NCI-H460 (cell line): ENCODE results near the gene ZFP90. TPM values are rescaled to one million over a fixed set of nuclear protein-coding genes. Genes with fewer than 3 reads are reported as not detected.
"Not testable (repeated sequence)": the region's sequence is repeated elsewhere in the genome, so short reads cannot be mapped to it uniquely, and the experiment has no call there.

Experiments used
- DNase-seq: peaks from one replicate; pipeline ENCODE4 v3.0.0-alpha.2; 2016; ENCODE audit warnings: low read depth; ENCODE audit errors: extremely low read depth
- total RNA-seq: library from RNA; depleted of rRNA; stranded (reverse); fragments of >200 nt; shearing (Covaris generic); gene quantifications from 2 replicates; pipeline ENCODE4 v1.2.3, GENCODE V29; 2014

Gene ZFP90
- total RNA-seq, 1 experiment from 2014 or later: 28.6 TPM

GRCh38 chr16:68517606-68518166 lies 21.4 kb upstream of the ZFP90 start:
- DNase-seq: no peak

DNA sequence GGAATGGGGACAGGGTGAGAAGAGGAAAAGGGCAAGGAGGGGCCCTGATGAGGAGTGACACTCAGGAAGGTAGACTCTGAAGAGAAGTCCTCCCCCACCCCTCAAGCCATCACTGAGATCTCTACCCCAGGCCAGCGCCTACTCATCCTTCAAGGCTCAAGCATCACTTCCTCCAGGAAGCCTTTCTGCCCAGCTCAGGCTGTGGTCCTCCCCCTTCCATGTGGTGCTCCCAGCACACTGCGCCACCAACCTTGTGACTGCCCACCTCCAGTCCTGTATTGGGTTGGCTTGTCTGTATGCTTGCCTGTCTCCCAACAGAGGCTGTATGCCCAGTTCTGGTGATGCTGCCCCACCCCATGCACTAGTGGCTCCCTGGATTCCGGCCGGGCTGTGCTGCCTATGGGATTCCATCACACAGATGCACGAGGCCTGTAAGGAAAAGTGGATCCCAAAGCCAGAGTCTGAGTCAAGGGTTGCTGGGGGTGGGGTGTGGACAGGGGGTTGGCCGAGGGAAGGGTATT lies 19.8 kb upstream of the ZFP90 start:
- no peak for DNase-seq

GRCh38 chr16:68520649-68521086 lies 18.4 kb upstream of the ZFP90 start:
- peak; percentile 86 for DNase-seq

- DNase-seq: no peak
These were observed 14.8 kb upstream of the ZFP90 start for GRCh38 chr16:68524069-68524820.

DNA sequence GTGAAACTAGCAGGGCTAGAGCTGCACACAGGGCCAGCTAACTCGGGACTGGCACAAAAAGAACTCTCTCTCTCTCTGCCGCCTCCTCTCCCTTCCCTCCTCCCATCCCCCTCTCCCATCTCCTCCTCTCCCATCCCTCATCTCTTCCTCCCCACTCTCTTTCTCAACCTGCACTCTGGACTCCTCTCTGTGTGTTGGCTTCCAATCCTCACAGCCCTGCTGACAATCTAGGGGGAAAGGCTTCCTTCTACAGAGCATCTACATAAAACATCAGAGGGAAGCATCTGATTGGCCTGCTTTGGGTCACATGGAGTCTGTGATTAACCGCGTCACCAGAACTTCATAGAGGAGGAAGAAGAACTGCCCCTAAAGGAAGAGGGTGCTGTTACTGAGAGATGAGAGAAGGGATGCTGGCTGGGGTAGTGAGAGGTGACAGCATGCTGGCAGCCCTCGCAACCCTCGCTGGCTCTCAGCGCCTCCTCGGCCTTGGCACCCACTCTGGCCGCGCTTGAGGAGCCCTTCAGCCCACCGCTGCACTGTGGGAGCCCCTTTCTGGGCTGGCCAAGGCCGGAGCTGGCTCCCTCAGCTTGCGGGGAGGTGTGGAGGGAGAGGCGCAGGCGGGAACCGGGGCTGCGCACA lies 12.8 kb upstream of the ZFP90 start:
- DNase-seq: no peak

GRCh38 chr16:68526782-68527145 lies 12.3 kb upstream of the ZFP90 start:
- DNase-seq: no peak

DNA sequence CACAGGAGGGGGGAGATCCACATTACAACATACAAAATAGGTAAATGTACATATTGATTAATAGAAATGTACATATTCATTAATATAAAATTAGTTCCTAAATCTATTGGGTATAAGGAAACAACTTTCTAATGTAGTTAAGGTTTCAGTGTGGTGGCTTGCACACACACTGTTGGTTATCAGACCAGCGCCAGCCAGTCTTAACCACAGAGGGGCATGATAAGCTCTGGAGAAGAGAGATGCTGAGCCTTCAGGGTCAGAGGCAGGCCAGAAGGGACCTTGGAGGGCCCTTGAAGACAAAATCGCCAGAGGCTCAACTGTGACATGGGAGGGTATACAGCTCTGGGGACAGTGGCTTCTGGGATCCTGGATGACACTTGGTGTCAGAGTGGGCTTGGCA lies 10.9 kb upstream of the ZFP90 start:
- DNase-seq: no peak

GRCh38 chr16:68528686-68529379 lies 10.3 kb upstream of the ZFP90 start:
- DNase-seq: peak; percentile 85

DNA sequence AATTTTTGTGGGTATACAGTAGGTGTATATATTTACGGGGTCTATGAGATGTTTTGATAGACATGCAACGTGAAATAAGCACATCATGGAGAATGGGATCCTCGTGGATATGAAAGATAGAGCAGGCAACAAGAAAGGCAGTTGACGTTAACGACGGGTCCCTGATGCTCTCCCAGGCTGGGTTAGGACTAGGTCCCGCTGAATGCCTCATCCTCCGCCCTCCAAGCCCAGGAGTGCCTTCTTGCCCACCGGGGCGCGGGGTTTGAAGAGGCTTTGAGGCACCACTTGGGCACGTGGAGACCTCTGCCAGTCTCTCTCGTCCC lies 9.5 kb upstream of the ZFP90 start:
- DNase-seq: no peak

DNA sequence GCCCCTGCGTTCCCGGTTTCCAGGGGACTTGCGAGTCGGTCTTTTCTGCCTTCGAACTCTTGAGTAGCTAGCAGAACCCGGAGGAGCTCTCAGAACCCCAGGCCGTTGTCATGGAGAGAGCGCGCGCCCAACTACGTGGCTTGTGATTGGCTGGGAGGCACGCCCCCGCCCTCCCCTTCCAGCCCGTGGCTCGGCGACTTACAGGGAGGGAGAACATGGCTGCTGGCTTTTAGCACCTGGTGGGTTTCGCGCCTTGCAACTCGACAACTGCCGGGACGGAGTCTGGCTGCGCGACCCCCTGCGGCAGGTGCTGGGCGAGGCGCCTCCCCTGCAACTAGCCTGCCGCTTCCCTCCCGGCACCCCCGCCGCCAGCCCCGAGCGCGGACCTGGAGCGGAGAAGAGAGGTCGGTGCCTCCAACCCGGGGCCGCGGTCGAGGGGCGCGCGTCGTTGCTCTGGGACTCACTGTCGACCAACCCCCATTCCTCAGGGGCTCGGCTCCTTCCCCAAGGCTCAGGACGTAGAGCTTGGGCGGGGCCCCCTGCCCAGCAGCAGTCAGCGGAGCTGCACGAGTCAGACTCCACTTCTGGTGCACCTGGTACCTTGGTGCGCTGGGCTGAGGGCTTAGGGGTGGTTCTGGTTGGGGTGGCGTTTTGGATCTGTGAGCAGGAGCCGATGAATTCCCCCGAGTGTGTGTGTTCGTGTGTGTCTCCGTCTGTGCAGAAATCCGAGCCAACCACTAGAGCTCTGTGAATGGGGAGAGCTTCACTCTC lies 9.0 kb upstream of the ZFP90 start:
- DNase-seq: peak; percentile 90

DNA sequence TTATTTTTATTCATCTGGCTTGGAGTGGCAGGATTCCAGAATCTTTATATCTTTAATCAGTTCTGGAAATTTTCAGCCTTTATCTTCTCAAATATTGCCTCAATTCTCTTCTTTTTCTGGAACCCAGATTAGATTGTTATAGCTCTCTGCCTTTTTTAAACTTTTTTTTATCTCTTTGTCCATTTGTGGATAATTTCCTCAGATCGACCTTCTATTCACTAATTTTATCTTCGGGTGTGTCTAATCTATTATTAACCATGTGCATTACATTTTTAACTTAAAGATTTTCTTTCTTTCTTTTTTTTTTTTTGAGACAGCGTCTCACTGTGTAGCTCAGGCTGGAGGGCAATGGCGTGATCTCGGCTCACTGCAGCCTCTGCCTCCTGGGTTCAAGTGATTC lies 5.2 kb upstream of the ZFP90 start:
- DNase-seq: no peak

GRCh38 chr16:68535331-68535730 lies 3.8 kb upstream of the ZFP90 start:
- no peak for DNase-seq

GRCh38 chr16:68539711-68540239 lies 684 bp downstream of the ZFP90 start:
- no peak for DNase-seq

DNA sequence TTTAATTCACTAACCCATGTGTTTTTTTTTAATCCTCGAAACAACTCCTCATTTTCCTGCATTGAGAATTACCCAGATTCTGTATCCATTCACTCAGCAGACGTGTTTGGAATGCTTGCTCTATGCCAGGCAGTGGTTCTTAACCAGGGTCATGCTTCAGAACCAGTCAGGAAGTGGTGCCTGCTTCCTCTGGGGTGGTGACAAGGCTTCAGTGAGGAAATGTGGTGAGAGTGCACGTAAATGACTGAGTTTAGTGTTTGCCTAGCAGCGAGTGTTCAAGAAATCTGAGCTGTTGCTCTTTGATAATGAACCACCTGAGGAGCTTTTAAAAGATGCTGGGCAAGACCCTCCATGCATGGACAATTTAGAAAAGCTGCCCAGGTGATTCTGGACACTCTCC lies 9.9 kb downstream of the ZFP90 start:
- no peak for DNase-seq

DNA sequence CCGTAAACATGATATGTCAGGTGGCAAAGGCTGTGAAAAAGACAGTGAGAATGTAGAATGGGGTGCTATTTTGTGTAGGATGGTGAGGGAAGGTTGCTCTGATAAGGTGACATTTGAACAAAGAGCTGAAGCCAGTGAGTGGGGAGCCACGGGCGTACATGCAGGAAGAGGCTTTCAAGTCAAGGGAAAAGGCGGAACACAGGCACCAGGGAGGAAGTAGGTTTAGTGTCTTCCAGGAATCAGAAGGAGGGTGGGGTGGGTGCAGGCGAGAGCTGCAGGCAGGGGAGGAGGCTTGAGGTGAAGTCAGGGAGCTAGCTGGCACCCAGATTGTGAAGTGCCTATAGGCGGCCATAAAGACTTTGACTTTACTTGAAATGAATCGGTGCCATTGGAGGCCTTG lies 14.1 kb downstream of the ZFP90 start:
- no peak for DNase-seq

DNA sequence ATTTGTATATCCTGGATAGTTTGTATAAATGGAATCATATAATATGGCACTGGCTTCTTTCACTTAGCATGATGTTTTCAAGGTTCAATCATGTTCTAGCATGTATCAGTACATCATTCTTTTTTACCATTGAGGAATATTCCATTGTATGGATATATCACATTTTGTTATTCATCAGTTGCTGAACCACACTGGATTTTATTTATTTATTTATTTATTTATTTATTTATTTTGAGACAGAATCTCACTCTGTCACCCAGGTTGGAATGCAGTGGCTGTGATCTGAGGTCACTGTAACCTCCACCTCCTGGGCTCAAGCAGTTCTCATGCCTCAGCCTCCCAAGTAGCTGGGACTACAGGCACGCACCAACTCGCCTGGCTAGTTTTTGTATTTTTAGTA lies 21.2 kb downstream of the ZFP90 start:
- not testable (repeated sequence) for DNase-seq

DNA sequence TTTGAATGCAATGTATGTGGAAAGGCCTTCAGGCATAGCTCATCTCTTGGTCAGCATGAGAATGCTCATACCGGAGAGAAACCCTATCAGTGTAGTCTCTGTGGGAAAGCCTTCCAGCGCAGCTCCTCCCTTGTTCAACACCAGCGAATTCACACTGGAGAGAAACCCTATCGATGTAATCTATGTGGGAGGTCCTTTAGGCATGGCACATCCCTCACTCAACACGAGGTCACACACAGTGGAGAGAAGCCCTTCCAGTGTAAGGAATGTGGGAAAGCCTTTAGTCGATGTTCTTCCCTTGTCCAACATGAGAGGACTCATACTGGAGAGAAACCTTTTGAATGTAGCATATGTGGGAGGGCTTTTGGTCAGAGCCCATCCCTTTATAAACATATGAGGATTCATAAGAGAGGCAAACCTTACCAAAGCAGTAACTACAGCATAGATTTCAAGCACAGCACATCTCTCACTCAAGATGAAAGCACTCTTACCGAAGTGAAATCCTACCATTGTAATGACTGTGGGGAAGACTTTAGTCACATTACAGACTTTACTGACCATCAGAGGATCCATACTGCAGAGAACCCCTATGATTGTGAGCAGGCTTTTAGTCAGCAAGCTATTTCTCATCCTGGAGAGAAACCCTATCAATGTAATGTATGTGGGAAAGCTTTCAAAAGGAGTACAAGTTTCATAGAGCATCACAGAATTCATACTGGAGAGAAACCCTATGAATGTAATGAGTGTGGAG lies 24.7 kb downstream of the ZFP90 start:
- DNase-seq: no peak

- DNase-seq: peak; percentile 16
These were observed 25.4 kb downstream of the ZFP90 start for GRCh38 chr16:68564382-68564985.

- no peak for DNase-seq
These were observed 35.4 kb downstream of the ZFP90 start for GRCh38 chr16:68574479-68574878.
